Measurements from ENCODE around the gene EXTL2.
"Not testable (repeated sequence)": the region's sequence is repeated elsewhere in the genome, so short reads cannot be mapped to it uniquely, and the experiment has no call there.

EXTL2 gene

GRCh38 chr1:100852976-100853375 is 41.7 kb downstream of the EXTL2 start:
- DNase-seq (ENCODE audit: low spot score) = no peak

- no peak for DNase-seq (ENCODE audit: low spot score)
These were observed 42.9 kb downstream of the EXTL2 start for GRCh38 chr1:100851726-100852125.

- DNase-seq (ENCODE audit: low spot score) = no peak
These were observed 47.1 kb downstream of the EXTL2 start for GRCh38 chr1:100847361-100848082.

GRCh38 chr1:100843160-100843559 is 51.5 kb downstream of the EXTL2 start:
- DNase-seq (ENCODE audit: low spot score) = not testable (repeated sequence)

- DNase-seq (ENCODE audit: low spot score) = no peak
These were observed 58.5 kb downstream of the EXTL2 start for GRCh38 chr1:100835866-100836842.

- DNase-seq (ENCODE audit: low spot score) = peak; percentile 27
These were observed 59.6 kb downstream of the EXTL2 start for GRCh38 chr1:100834777-100835660.

- no peak for DNase-seq (ENCODE audit: low spot score)
These were observed 61.8 kb downstream of the EXTL2 start for GRCh38 chr1:100832694-100833428.

- DNase-seq (ENCODE audit: low spot score) = not testable (repeated sequence)
These were observed 69.0 kb downstream of the EXTL2 start for GRCh38 chr1:100825666-100826065.

All from HuH-7 (cell line).